GM21526 (cell line): ENCODE results near the gene XRN1.
A peak's percentile ranks its signal among the peaks of the same experiment; 100 is the strongest.
"Not testable (repeated sequence)": the region's sequence is repeated elsewhere in the genome, so short reads cannot be mapped to it uniquely, and the experiment has no call there.

Source experiments
- ATAC-seq: cut with Tn5 transposase; IDR thresholded peaks from one replicate; pipeline ENCODE4 v1.9.1; 2021; ENCODE audit warnings: moderate library complexity; ENCODE audit not compliant: unreplicated experiment, low FRiP score

The XRN1 gene

GRCh38 chr3:142353571-142353970 lies 94.3 kb downstream of the XRN1 start:
- ATAC-seq = no peak

DNA sequence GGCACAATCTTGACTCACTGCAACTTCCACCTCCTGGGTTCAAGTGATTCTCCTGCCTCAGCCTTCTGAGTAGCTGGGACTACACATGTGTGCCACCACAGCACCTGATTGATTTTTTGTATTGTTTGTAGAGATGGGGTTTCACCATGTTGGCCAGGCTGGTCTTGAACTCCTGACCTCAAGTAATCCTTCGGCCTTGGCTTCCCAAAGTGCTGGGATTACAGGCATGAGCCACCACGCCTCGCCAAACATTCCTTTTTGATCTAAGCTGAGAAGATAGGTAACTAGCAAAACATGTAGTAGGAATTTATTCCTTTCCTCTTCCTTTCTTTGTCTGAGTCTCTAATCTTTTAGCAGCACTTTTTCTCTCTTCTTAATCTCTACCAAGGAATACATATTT lies 95.1 kb downstream of the XRN1 start:
- not testable (repeated sequence) for ATAC-seq

DNA sequence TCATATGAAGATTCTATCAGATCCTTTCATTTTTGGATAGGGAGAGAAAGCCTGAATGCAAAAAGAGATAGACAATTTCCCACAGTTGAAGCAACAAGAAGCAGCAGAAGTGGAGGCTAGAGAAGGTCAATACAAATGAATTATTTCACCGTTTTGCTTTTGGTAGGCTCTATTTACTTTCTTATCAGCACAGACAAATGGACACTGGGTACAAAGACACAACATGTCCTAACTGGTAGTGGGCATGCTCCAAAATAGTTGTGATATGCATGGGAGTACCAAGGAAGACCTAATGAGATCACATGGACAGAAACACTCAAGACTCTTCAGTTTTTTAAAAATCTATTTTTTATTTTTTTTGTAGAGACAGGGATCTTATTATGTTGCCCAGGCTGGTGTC lies 99.4 kb downstream of the XRN1 start:
- no peak for ATAC-seq

DNA sequence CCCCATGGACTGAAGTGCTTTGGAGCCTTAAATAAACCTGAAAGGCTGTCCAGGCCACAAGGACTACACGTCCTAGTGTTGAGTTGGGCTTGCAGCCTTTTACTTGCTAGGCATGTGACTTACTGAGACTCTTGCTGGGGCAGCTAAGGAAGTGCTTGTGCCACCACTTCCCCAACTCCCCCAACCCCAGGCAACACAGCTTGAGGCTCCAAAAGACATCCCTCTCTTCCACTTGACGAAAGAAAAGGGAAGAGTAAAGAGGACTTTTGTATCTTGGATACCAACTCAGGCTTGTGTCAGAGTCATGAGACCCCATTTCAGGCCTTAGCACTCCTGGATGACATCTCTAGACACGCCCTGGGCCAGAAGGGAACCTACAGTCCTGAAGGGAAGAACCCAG lies 109.8 kb downstream of the XRN1 start:
- ATAC-seq = no peak

DNA sequence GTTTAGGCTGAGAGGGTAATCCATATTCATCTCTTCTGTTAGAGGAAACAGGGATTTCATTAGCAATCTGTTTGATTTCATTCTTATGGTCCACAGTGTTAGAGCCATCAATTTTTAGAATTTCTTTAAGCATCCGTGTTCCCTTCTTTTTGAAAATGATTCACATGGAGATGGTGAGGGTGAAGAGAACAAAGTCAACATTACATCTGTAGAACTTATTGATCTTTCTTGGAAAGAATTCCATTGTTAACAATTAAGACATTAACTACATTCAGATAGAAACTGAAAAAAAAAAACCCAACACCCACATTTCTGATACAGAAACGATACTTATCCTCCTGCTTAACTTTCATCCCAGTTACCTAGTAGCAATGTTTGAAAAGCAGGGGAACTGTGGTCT lies 115.4 kb downstream of the XRN1 start:
- ATAC-seq = no peak

DNA sequence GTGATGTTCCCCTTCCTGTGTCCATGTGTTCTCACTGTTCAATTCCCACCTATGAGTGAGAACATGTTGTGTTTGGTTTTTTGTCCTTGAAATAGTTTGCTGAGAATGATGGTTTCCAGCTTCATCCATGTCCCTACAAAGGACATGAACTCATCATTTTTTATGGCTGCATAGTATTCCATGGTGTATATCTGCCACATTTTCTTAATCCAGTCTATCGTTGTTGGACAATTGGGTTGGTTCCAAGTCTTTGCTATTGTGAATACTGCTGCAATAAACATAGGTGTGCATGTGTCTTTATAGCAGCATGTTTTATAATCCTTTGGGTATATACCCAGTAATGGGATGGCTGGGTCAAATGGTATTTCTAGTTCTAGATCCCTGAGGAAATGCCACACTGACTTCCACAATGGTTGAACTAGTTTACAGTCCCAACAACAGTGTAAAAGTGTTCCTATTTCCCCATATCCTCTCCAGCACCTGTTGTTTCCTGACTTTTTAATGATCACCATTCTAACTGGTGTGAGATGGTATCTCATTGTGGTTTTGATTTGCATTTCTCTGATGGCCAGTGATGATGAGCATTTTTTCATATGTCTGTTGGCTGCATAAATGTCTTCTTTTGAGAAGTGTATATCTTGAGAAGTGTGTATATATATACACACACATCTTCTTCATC lies 123.4 kb downstream of the XRN1 start:
- ATAC-seq = not testable (repeated sequence)

DNA sequence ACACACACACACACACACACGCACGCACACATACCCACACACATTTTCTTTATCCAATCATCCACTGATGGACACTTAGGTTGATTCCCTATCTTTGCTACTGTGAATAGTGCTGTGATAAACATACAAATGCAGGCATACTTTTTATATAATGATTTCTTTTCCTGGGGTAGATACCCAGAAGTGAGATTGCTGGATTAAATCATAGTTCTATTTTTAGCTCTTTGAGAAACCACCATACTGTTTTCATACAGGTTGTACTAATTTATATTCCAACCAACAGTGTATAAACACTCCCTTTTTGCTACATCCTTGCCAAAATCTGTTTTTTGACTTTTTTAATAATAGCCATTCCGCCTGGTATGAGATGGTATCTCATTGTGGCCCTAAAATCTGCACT lies 127.9 kb downstream of the XRN1 start:
- ATAC-seq = no peak

GRCh38 chr3:142319094-142319493 lies 128.7 kb downstream of the XRN1 start:
- no peak for ATAC-seq

GRCh38 chr3:142318331-142318730 lies 129.5 kb downstream of the XRN1 start:
- ATAC-seq = no peak

GRCh38 chr3:142315978-142316388 lies 131.9 kb downstream of the XRN1 start:
- not testable (repeated sequence) for ATAC-seq

- no peak for ATAC-seq
Observed at GRCh38 chr3:142315083-142315482, 132.8 kb downstream of the XRN1 start.

GRCh38 chr3:142310439-142310838 lies 137.4 kb downstream of the XRN1 start:
- ATAC-seq = no peak

DNA sequence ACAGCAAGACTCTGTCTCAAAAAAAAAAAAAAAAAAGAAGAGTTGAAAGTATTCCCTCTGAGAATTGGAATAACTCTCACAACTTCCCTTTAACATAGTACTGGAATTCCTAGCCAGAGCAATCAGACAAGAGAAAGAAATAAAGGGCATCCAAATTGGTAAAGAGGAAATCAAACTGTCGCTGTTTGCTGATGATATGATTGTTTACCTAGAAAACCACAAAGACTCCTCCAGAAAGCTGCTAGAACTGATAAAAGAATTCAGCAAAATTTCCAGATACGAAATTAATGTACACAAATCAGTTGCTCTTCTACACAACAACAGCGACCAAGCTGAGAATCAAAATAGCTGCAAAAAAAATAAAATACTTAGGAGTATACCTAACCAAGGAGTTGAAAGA lies 145.0 kb downstream of the XRN1 start:
- not testable (repeated sequence) for ATAC-seq

DNA sequence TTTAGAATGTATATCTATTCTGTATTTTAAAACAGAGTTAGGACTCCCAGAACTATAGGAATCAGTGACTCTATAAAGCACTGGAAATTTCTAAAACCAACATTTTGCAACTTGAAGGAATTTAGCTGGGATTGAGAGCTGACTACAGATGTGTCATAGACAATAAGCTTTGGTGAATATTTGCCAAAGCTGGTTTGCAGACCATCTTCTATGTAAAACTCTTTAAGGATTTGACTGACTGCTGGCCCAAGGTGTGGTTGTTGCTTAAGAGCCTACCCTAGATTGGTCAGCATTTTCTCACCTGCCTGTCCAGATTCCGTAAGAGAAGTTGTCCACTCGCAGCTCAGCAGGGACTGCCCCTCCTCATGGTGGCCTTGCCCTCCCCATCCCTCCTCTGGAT lies 149.2 kb downstream of the XRN1 start:
- no peak for ATAC-seq

- no peak for ATAC-seq
Observed at GRCh38 chr3:142296507-142296906, 151.3 kb downstream of the XRN1 start.

DNA sequence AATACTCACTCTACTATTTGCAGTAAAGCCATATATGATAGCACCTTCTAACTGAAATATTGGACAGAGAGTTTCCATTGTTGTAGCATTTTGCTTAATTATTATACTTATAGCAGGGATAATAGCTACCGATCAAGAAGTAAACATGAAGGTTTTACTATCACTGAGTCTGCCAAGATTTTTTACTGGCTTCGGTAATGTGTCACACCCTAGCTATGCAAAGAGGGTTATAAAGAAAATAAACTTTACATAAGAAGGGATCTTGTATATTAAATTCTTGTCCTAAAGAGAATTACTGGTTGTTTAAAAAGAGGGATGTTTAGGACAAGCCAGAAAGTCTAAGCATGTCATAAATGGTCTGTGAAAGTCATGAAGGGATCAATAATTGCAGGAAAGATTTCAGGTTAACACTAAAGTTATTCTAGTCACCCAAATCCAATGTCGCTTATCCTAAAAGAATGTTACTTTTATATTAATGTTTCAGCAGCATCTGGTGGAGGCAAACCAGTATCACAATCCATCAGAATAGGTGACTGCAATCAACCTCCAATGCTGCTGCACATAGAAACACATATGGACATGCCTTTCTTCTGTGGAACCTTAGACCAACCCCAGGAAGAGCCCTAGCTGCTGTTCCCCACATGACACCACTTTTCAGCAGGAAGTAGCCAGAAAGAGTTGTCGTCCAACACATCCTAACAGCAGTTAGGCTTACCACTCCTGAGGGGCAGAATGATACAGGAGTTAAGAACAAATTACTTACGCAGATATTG lies 159.8 kb downstream of the XRN1 start:
- no peak for ATAC-seq

DNA sequence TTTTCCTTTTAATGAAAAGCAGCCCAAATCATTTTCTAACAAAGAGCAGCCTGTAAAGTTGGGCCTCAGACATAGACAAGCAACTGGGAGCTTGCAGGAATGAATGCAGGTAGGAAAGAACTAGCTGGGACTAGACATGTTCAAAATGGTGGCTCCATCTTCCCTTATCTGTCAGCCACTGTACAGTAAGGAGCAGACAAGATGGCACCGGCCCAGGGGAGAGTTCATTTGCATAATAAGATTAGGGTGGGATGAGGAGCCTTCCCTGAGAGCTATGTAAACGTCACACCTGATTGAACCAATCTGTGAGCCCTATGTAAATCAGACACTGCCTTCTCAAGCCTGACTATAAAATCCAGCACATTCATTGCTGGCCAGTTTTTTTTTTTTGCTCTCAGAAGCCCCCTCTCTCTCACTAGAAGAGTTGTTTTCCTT lies 162.7 kb downstream of the XRN1 start:
- ATAC-seq = no peak

GRCh38 chr3:142282503-142282902 lies 165.3 kb downstream of the XRN1 start:
- no peak for ATAC-seq

DNA sequence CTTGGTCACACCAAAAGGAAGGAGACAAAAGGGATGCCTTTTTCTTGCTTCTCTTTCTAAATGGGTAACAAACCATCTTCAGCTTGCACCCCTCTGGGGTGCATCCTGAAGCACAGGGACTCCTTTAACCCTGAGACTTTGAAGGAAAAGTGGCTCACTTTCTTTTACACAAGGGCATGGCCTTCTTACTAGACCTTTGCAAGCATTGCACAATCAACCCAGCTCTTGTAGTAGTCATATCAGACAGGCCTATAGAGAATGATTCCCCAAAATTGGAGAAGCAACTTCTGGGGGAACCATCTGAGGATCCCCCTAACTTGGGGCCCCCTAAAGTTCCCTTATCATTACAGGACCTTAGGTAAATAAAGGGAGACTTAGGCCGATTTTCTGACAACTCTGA lies 166.4 kb downstream of the XRN1 start:
- no peak for ATAC-seq

GRCh38 chr3:142279965-142280590 lies 167.8 kb downstream of the XRN1 start:
- peak; percentile 68 for ATAC-seq

DNA sequence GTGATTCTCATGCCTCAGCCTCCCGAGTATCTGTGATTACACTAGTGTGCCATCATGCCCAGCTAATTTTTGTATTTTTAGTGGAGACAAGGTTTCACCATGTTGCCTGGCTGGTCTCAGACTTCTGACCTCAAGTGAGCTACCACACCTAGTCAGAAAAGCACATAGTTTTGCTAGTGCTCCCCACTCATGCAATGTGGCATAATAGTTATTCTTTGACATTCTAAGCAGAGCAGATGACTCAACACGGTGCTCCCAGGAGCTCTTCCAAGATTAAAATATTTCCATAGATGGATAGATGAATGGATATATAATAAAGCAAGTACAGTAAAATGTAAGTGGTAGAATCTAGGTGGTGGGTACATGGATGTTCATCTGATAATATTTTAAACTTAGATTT lies 169.4 kb downstream of the XRN1 start:
- ATAC-seq = no peak

DNA sequence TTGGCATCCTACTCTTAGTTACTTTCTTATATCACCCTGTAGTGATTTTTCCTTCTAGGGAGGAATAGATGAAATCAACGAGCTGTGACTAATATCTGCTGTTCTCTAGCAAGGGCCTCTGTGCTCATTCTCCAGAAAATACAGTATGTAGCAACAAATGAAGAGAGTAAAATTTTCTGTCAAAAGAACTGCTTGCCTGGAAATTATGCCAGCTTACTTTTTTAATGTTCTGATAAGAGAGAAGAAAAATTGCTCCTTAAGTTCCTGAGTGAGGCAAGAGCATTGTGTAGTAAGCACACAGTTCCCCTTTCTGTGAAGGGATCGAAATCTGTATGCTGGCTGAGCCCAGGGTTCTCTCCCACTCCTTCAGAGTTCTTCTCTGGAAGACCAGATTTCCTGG lies 171.1 kb downstream of the XRN1 start:
- ATAC-seq = no peak
